ENCODE results near the gene GLYATL2. TPM values are rescaled to one million over a fixed set of nuclear protein-coding genes. Genes with fewer than 3 reads are reported as not detected.

GLYATL2 gene
- total RNA-seq, 2 experiments from 2014 or later = not detected

DNA sequence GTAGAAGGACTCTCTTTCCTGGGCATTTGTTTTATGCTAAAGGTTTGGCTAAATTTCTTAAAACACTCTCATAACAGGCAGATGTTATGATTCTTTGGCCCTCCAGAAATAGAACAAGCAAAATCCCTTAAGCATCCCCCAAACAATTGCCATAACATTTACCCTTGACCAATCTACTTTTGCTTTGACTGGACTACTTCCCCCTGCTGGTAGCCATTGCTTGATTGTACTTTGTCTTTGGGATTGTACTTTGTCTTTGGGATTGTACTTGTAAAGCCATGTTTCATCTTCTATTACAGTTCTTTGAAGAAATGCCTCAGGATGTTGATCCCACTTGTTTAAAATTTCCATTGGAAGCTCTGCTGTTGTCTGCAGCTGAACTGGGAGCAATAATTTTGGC is 59.5 kb downstream of the GLYATL2 start:
- Mint-ChIP-seq H3K4me3 (no peak overlapping the region), H3K27me3 (no peaks in the 10 kb centered on the region), H3K9me3 (no peaks in the 10 kb centered on the region), H3K27ac (no peak overlapping the region), H3K4me1 (no peaks in the 10 kb centered on the region), H3K36me3 (ENCODE audit: low read depth) (no peaks in the 10 kb centered on the region)
- ChIA-PET CTCF (no interaction called here), POLR2A (no interaction called here)
- no peak for DNase-seq

Other genes starting within 250 kb of the GLYATL2 start
- gene CNTF, start 222.0 kb downstream of the GLYATL2 start, total RNA-seq = 1 to 10 TPM; 2.9 to 3.7 TPM
- not detected for gene GLYAT, start 112.8 kb downstream of the GLYATL2 start, total RNA-seq
- gene GLYATL1, start 94.8 kb upstream of the GLYATL2 start, total RNA-seq = not detected
- not detected for gene GLYATL1B, start 241.6 kb upstream of the GLYATL2 start, total RNA-seq